ENCODE data around the gene SLC6A4. TPM values are rescaled to one million over a fixed set of nuclear protein-coding genes. Genes with fewer than 3 reads are reported as not detected.
A peak's percentile ranks its signal among the peaks of the same experiment; 100 is the strongest.

Gene SLC6A4
- total RNA-seq (2021) (not detected in 2 replicates), Bru-seq, nascent RNA (percentile 19 among the genes with signal in this experiment), BruChase-seq, experiment 1, labeled RNA remaining after a 2-hour chase (percentile 11 among the genes with signal in this experiment), BruChase-seq, experiment 2, labeled RNA remaining after a 6-hour chase (percentile 13 among the genes with signal in this experiment)
- long read RNA-seq, partial matches to known transcripts: 0 of 1 reads
- long read RNA-seq, other reads (novel, unspliced or antisense): 1 of 1 reads

DNA sequence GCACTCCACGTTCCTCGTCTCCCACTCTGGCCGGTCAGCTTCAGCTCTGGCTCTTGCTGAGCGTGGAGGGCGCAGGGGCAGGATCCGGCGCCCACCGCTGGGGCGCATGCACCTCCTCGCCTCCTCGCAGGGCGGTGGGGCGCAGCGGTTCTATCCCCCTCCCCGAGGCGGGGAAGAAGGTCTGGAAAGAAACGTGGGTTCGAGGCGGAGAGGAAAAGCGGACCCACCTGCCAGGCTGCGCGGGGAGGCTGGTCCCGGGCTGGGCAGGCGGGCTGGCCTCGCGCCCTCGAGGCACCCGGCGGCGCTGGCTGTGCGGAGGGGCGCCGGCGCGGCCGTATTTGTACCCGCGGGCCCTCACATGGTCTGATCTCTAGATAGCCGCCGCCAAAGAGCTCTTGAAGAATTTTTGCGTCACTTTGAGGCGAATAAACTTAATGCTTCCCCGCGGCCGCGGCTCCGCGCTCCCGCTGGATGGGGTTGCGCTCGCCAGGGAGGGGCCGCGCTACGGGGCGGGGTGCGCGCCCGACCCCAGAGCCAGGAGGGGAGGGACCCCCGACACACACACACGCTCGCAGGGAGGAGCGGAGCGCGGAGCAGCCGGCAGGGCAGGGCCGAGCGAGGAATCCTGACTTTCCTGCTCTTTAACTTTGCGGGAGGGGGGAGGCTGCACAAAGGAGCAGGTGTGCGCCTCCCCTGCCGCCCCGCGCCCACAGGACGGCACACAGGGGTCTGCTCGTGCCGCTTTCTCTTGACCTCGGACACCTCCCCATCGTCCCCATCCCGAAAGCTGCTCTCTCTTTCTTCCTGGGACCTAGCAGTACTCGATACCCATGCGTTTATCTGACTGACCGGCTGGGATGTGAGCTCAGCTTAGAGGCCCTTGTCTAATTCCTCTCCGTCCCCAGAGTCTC, at the start of gene SLC6A4:
TSS of gene SLC6A4 (minus strand) at position 312 of the 911 bp plus-strand sequence. CDS start 13,739 bp downstream, outside the sequence.
- intact Hi-C loops (cut with micrococcal nuclease; ENCODE audit: unreplicated experiment): no loop called here
- no peak within 1 kb of the TSS for H3K27ac ChIP-seq (ENCODE audit: low read depth, low read length, poor library complexity, severe bottlenecking)
- ChIA-PET POLR2A (ENCODE audit: low non-redundant PET) (no interaction called here), CTCF (interaction anchor here (0.5 to 0.7 kb wide), 3 partner anchors 23 to 158 kb away, joined by 3 to 4 read pairs (median 3); no protein-coding TSS in a partner anchor)
- peaks cover 45% of the 10 kb centered on the region for H3K27me3 ChIP-seq (replicated peaks; ENCODE audit: insufficient read depth, low read depth, low read length, poor library complexity)
- peak within 1 kb of the TSS; percentile 42 for H3K4me3 ChIP-seq (ENCODE audit: low read depth, low read length, poor library complexity, severe bottlenecking)
- peak; percentile 28 for DNase-seq (ENCODE audit: low spot score)
- TF ChIP-seq EZH2 (IDR thresholded peaks at IDR 0.05; ENCODE audit: borderline replicate concordance, low read depth, low read length, poor library complexity, severe bottlenecking): no peak
- H3K36me3 ChIP-seq (ENCODE audit: insufficient read depth, low read length, poor library complexity, severe bottlenecking): no peaks in the 10 kb centered on the region
- no TSS peak for BruUV-seq (replicated peaks)
- H3K9me3 ChIP-seq (ENCODE audit: low read depth, low read length, poor library complexity, severe bottlenecking): no peaks in the 10 kb centered on the region
- H3K4me1 ChIP-seq (ENCODE audit: insufficient read depth, low read length, poor library complexity, severe bottlenecking): peaks cover 8% of the 10 kb centered on the region

GRCh38 chr17:30279156-30279555, 43.7 kb upstream of the SLC6A4 start:
- Histone ChIP-seq H3K36me3 (ENCODE audit: insufficient read depth, low read length, poor library complexity, severe bottlenecking) (peaks cover 41% of the 10 kb centered on the region), H3K4me3 (ENCODE audit: low read depth, low read length, poor library complexity, severe bottlenecking) (no peak overlapping the region), H3K9me3 (ENCODE audit: low read depth, low read length, poor library complexity, severe bottlenecking) (no peaks in the 10 kb centered on the region), H3K27me3 (replicated peaks; ENCODE audit: insufficient read depth, low read depth, low read length, poor library complexity) (no peaks in the 10 kb centered on the region), H3K4me1 (ENCODE audit: insufficient read depth, low read length, poor library complexity, severe bottlenecking) (no peaks in the 10 kb centered on the region), H3K27ac (ENCODE audit: low read depth, low read length, poor library complexity, severe bottlenecking) (no peak overlapping the region)
- intact Hi-C loops (cut with micrococcal nuclease; ENCODE audit: unreplicated experiment): loop anchor here (5.0 kb wide), 1 partner anchor 177 kb away; no protein-coding TSS in a partner anchor
- ChIA-PET CTCF (interaction anchor here (0.6 to 0.9 kb wide), 4 partner anchors 21 to 909 kb away, joined by 3 to 7 read pairs (median 4); no protein-coding TSS in a partner anchor), POLR2A (ENCODE audit: low non-redundant PET) (no interaction called here)
- no TSS peak for BruUV-seq (replicated peaks)
- TF ChIP-seq EZH2 (IDR thresholded peaks at IDR 0.05; ENCODE audit: borderline replicate concordance, low read depth, low read length, poor library complexity, severe bottlenecking) (no peak), CTCF (conservative IDR thresholded peaks at IDR 0.05; ENCODE audit: low read depth, low read length) (no peak)
- DNase-seq (ENCODE audit: low spot score): no peak

DNA sequence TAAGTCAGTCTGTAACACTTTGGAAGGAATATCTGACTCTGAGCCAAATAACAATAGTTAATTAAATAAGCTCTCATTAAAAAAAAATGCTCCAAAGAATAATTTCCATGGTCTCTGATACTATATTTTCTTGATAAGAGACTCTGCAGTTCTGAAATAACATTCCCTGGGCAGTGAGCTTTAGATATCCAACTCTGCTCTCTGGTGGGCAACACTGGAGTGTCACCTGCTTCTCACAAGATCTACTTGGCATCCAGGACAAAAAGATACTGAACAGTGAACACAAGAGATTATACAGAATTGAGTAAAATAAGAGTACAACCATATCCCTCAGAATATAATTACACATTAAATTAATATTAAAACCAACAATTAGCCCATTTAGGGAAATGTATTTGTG, 42.5 kb upstream of the SLC6A4 start:
- POLR2A ChIA-PET (ENCODE audit: low non-redundant PET): no interaction called here

More for the DNA sequence above, 42.5 kb upstream of the SLC6A4 start:
- no peaks in the 10 kb centered on the region for H3K27me3 ChIP-seq (replicated peaks; ENCODE audit: insufficient read depth, low read depth, low read length, poor library complexity)
- peaks cover 42% of the 10 kb centered on the region for H3K36me3 ChIP-seq (ENCODE audit: insufficient read depth, low read length, poor library complexity, severe bottlenecking)
- intact Hi-C loops (cut with micrococcal nuclease; ENCODE audit: unreplicated experiment): loop anchor here (1.0 to 5.0 kb wide), 2 partner anchors 153 to 176 kb away; no protein-coding TSS in a partner anchor
- H3K27ac ChIP-seq (ENCODE audit: low read depth, low read length, poor library complexity, severe bottlenecking): no peak overlapping the region
- CTCF ChIA-PET: interaction anchor here (0.6 to 1.1 kb wide), 3 partner anchors 115 to 173 kb away, joined by 5 to 10 read pairs (median 9); no protein-coding TSS in a partner anchor
- BruUV-seq (replicated peaks): no TSS peak
- H3K9me3 ChIP-seq (ENCODE audit: low read depth, low read length, poor library complexity, severe bottlenecking): no peaks in the 10 kb centered on the region
- TF ChIP-seq EZH2 (IDR thresholded peaks at IDR 0.05; ENCODE audit: borderline replicate concordance, low read depth, low read length, poor library complexity, severe bottlenecking) (no peak), CTCF (conservative IDR thresholded peaks at IDR 0.05; ENCODE audit: low read depth, low read length) (peak; percentile 63)
- DNase-seq (ENCODE audit: low spot score): peak; percentile 53
- H3K4me1 ChIP-seq (ENCODE audit: insufficient read depth, low read length, poor library complexity, severe bottlenecking): peaks cover 7% of the 10 kb centered on the region
- no peak overlapping the region for H3K4me3 ChIP-seq (ENCODE audit: low read depth, low read length, poor library complexity, severe bottlenecking)
